OCI-LY1 (cell line): ENCODE data around the gene ASTN1.

Experiments
- H2AFZ ChIP-seq: fragments of 200-600 bp; sonication (generic), shearing (Covaris generic); 2 replicates; pipeline ENCODE4 v1.6.0; 2014; ENCODE audit warnings: antibody characterized with exemption, mild to moderate bottlenecking, low read length
- H3F3A ChIP-seq: fragments of 200-600 bp; sonication (generic), shearing (Covaris generic); 2 replicates; pipeline ENCODE4 v1.6.0; 2014; ENCODE audit warnings: mild to moderate bottlenecking, antibody characterized with exemption, low read length, moderate library complexity; ENCODE audit not compliant: insufficient read depth
- H3K27ac ChIP-seq: fragments of 200-600 bp; sonication (generic); 2 replicates; pipeline ENCODE4 v1.5.1; 2014; ENCODE audit warnings: low read length, mixed run types, mild to moderate bottlenecking, low read depth; ENCODE audit not compliant: poor library complexity, severe bottlenecking
- H3K27me3 ChIP-seq: fragments of 200-600 bp; sonication (generic); 2 replicates; pipeline ENCODE4 v1.6.0; 2014; ENCODE audit warnings: antibody characterized with exemption, mild to moderate bottlenecking, low read length, moderate library complexity; ENCODE audit not compliant: insufficient read depth
- H3K36me3 ChIP-seq: fragments of 200-600 bp; sonication (generic); 2 replicates; pipeline ENCODE4 v1.6.1; 2014; ENCODE audit warnings: mild to moderate bottlenecking, antibody characterized with exemption, low read length, moderate library complexity, mixed read lengths; ENCODE audit not compliant: insufficient read depth
- H3K4me1 ChIP-seq: fragments of 200-600 bp; sonication (generic); 2 replicates; pipeline ENCODE4 v1.5.1; 2014; ENCODE audit warnings: mild to moderate bottlenecking, low read length, moderate library complexity; ENCODE audit not compliant: insufficient read depth, severe bottlenecking
- H3K4me2 ChIP-seq: fragments of 200-600 bp; sonication (generic), shearing (Covaris generic); 2 replicates; pipeline ENCODE4 v1.6.1; 2014; ENCODE audit warnings: low read length
- H3K4me3 ChIP-seq: fragments of 200-600 bp; sonication (generic); 2 replicates; pipeline ENCODE4 v1.5.1; 2014; ENCODE audit warnings: low read length, low read depth, mild to moderate bottlenecking, mixed read lengths; ENCODE audit not compliant: poor library complexity, severe bottlenecking
- H3K79me2 ChIP-seq: fragments of 200-600 bp; shearing (Covaris generic); 2 replicates; pipeline ENCODE4 v1.6.1; 2016; ENCODE audit warnings: mixed run types, low read length, mixed read lengths; ENCODE audit not compliant: insufficient read depth
- H3K9ac ChIP-seq: fragments of 200-600 bp; sonication (generic), shearing (Covaris generic); 2 replicates; pipeline ENCODE4 v1.6.1; 2014; ENCODE audit warnings: mild to moderate bottlenecking, low read length, mixed read lengths
- H3K9me2 ChIP-seq: fragments of 200-600 bp; sonication (generic), shearing (Covaris generic); 2 replicates; pipeline ENCODE4 v1.6.1; 2014; ENCODE audit warnings: low read depth, mild to moderate bottlenecking, low read length, mixed read lengths
- H3K9me3 ChIP-seq: fragments of 200-600 bp; shearing (Covaris generic); 2 replicates; pipeline ENCODE4 v1.6.1; 2014; ENCODE audit warnings: low read length, mixed read lengths
- H4K20me1 ChIP-seq: fragments of 200-600 bp; sonication (generic), shearing (Covaris generic); 2 replicates; pipeline ENCODE4 v1.6.0; 2016; ENCODE audit warnings: mild to moderate bottlenecking, low read length; ENCODE audit not compliant: insufficient read depth
- CTCF ChIP-seq: fragments of 200-600 bp; sonication (generic), shearing (Covaris generic); IDR thresholded peaks from 2 replicates; pipeline ENCODE4 v1.5.1; 2017; ENCODE audit warnings: mild to moderate bottlenecking, antibody characterized with exemption, low read length, moderate library complexity, mixed read lengths
- EZH2 ChIP-seq: fragments of 200-600 bp; sonication (generic), shearing (Covaris generic); IDR thresholded peaks from 2 replicates; pipeline ENCODE4 v1.8.0; 2017; ENCODE audit warnings: borderline replicate concordance, mixed run types, mild to moderate bottlenecking, antibody characterized with exemption, low read length, moderate library complexity, mixed read lengths

Gene ASTN1

GRCh38 chr1:176826265-176826664 is 338.2 kb downstream of the ASTN1 start:
- no peaks in the 10 kb centered on the region for H3K79me2 ChIP-seq

GRCh38 chr1:176820391-176821031 is 344.0 kb downstream of the ASTN1 start:
- TF ChIP-seq CTCF (no peak), EZH2 (no peak)
- Histone ChIP-seq H3K36me3 (no peaks in the 10 kb centered on the region), H3K27me3 (no peaks in the 10 kb centered on the region), H3K27ac (no peak overlapping the region), H3K79me2 (no peaks in the 10 kb centered on the region), H4K20me1 (no peaks in the 10 kb centered on the region), H3K9me2 (no peaks in the 10 kb centered on the region), H3K9me3 (no peaks in the 10 kb centered on the region), H3K9ac (no peak overlapping the region), H3K4me3 (no peak overlapping the region), H2AFZ (no peak overlapping the region), H3K4me1 (no peaks in the 10 kb centered on the region), H3F3A (no peaks in the 10 kb centered on the region), H3K4me2 (no peak overlapping the region)

More at GRCh38 chr1:176826265-176826664, 338.2 kb downstream of the ASTN1 start:
- H2AFZ ChIP-seq = no peak overlapping the region
- no peak overlapping the region for H3K4me3 ChIP-seq
- TF ChIP-seq CTCF = no peak
- no peak for TF ChIP-seq EZH2
- no peak overlapping the region for H3K9ac ChIP-seq
- no peaks in the 10 kb centered on the region for H3K36me3 ChIP-seq
- no peaks in the 10 kb centered on the region for H3K9me2 ChIP-seq
- no peaks in the 10 kb centered on the region for H3K27me3 ChIP-seq
- no peaks in the 10 kb centered on the region for H3K9me3 ChIP-seq
- H3K27ac ChIP-seq = no peak overlapping the region
- H3K4me2 ChIP-seq = no peak overlapping the region
- no peaks in the 10 kb centered on the region for H4K20me1 ChIP-seq
- no peaks in the 10 kb centered on the region for H3F3A ChIP-seq
- H3K4me1 ChIP-seq = no peaks in the 10 kb centered on the region

GRCh38 chr1:176816232-176816631 is 348.3 kb downstream of the ASTN1 start:
- no peaks in the 10 kb centered on the region for H3K79me2 ChIP-seq
- H3F3A ChIP-seq = no peaks in the 10 kb centered on the region
- no peaks in the 10 kb centered on the region for H3K4me1 ChIP-seq
- no peak overlapping the region for H3K27ac ChIP-seq
- no peaks in the 10 kb centered on the region for H3K27me3 ChIP-seq
- H3K9ac ChIP-seq = no peak overlapping the region
- TF ChIP-seq CTCF = no peak
- TF ChIP-seq EZH2 = no peak
- no peaks in the 10 kb centered on the region for H3K9me2 ChIP-seq
- H2AFZ ChIP-seq = no peak overlapping the region
- no peaks in the 10 kb centered on the region for H3K9me3 ChIP-seq
- no peaks in the 10 kb centered on the region for H4K20me1 ChIP-seq
- no peak overlapping the region for H3K4me2 ChIP-seq
- no peaks in the 10 kb centered on the region for H3K36me3 ChIP-seq
- no peak overlapping the region for H3K4me3 ChIP-seq
